Iris pigment epithelial cell (primary cell): ENCODE data around the gene CRTAC1.

Source experiments
- DNase-seq: peaks from one replicate; pipeline ENCODE4 v3.0.0-alpha.2; 2011; ENCODE audit warnings: low read depth

The CRTAC1 gene

DNA sequence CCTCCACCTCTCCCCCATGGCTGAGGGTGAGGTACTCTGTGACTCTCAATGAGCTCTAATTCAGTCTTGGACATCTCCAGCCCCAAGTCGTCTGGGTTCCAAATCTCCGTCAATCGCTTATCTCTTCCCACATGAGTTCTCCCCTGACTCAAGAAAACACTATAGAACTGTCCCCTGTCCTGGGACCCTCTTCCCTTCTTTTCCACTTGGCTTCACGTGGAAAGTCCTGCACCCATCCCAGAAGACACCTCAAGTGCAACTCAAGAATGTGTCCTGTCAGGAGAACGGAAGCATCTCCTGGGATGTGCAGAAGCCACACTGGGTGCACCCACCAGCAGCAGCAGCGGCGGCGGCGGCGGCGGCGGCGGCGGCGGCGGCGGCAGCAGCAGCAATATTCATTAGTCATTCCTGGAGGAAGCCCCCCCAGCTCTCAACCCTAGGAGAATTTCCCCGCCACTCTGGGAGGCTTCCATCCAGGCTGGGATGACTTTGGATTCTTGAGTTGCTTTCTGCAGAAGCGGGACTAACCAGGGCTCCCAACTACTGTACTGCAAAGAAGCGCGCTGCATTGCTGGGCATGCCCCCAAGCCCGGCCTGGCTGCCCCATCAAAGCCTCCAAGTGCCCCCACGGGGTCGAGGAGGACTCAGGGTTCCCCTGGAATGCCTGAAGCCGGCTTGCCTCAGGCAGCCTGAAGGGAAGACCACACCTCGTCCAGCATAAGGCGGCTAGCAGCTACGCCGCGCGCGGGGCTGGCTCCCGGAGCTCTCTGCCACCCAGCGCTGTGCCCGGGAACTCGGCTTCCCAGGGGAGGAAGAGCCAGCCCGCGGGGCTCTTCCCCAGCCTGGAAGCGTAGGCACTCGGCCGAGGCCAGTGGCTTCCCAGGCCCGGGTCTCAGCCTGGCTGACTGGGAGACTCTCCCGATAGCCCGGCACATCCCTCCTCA lies 1.0 kb downstream of the CRTAC1 start:
- no peak for DNase-seq

GRCh38 chr10:98028168-98028770 lies 2.2 kb downstream of the CRTAC1 start:
- DNase-seq, result peak; percentile 17

DNA sequence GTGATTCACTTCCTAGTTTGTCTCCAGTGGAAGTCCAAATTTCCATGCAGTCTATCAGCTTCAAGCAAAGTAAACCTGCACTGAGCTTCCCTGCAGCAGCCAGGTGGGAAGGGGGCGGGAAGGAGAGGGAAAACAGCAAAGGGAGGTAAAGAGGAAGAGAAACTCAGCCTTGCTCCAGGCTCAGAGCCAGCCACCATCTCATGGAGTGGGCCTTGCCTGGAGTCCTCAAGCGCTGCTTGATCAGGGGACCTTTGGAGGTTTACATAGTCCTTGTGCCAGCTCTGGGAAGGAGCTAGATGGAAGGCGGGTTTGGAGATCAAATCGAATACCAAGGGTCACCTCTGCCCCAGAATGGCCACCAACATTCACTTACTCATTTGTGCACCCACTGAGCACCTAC lies 7.4 kb downstream of the CRTAC1 start:
- DNase-seq, result no peak

DNA sequence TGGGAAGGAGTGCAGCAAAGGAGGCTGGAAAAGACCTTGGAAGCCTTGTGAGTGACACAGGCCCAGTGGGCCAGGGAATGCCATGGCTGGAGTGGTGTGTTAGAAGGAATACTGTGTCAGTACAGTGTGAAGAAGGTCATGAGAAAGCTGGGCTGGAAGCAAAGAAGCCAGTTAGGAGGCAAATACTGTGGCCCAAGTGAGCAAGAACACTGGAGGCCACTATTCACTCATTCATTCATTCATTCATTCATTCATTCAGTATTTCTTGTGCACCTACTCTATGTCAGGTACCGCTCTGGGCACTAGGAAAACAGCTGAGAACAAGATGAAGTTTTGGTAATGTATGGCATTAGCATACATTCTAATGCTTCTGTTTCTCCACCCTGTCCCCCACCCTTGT lies 9.6 kb downstream of the CRTAC1 start:
- no peak for DNase-seq

- DNase-seq, result no peak
These were observed 10.2 kb downstream of the CRTAC1 start for GRCh38 chr10:98020254-98020653.

GRCh38 chr10:98019784-98020183 lies 10.6 kb downstream of the CRTAC1 start:
- no peak for DNase-seq

DNA sequence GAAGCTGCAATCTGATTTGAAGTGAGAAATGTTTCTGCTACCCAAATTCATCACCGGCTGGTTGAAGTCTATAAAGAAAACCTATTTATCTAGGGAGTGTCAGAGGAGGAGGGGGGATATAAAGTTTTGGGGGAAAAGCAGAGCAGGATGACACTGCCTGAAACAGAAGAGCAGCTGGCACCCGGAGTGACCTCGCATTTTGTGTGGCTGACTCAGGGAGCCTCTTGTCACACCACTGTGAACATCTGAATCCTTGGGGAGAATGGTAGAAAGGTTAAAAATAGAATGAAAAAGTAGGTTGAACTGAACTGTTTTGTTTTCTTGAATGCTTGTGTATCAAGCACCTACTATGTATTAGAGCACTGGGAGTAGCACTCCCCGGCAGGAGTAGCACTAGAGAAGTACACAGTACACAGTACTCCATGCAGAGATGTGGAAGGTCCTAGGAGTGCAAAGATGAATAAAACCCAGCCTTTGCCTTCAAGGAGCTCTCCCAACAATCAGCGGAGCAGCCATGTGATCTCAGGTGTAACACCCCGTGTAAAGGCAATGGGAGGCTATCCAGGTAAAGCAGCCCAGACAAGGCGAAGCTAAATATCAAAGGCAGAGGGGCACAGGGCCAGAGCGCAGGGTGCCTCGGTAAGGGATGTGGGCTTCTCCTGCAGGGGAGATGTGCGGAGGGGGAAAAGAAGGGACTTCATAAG lies 13.5 kb downstream of the CRTAC1 start:
- DNase-seq, result no peak

DNA sequence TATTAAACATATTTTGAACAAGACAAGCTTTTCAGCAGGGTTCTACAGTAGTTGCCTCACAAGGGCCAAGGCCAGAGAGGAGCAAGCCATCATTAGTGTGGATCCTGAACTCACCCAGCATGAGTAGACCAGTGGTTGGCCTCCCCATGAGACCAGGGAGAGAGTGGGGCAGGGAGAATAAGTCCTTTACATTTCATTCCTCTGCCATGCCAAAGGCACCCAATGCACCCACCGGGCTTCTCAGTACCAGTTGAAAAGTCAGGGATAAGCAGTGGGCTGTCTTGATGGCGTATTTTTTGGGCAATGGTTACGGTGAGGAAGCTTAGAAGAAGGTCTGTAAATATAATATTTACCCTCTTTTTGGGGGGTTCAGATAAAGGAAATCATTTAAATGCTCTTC lies 16.6 kb downstream of the CRTAC1 start:
- no peak for DNase-seq

DNA sequence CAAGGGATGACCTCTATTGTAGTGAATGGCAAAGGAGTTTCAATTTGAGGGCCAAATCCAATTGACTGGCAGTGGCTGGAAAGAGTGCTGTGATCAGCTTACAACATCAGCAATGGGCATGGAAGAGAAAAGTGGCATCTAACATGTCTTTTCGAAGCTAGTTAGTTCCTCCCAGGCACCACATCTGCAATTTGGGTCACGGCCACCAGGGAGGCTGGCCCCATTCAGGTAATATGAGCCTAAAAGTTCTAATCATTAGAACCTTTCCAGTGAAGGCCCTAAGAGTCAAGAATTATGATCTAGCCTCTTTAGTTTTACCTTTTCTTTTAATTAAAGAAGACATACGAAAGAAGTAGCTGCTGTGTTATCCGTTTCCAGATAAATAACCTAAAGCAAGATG lies 17.3 kb downstream of the CRTAC1 start:
- DNase-seq, result no peak

DNA sequence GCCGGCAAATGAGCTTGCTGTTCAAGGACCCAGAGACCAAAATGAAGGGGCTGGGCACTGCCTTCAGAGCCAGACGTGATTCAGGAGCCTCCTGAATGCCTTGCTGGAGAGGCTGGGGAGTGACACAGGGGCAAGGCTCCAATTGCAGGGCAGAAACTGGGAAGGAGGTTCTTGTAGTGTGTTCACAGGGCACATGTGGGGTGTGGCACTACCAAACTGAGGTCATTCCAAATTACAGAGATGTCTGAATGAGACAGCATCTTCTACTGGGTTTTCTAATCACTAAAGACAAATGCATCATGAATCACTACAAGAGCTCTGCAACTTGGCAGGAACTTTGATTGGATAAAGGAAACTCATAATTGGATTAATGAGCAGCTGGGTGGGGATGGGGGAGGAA lies 17.8 kb downstream of the CRTAC1 start:
- no peak for DNase-seq

GRCh38 chr10:98010939-98011685 lies 19.3 kb downstream of the CRTAC1 start:
- DNase-seq, result no peak

DNA sequence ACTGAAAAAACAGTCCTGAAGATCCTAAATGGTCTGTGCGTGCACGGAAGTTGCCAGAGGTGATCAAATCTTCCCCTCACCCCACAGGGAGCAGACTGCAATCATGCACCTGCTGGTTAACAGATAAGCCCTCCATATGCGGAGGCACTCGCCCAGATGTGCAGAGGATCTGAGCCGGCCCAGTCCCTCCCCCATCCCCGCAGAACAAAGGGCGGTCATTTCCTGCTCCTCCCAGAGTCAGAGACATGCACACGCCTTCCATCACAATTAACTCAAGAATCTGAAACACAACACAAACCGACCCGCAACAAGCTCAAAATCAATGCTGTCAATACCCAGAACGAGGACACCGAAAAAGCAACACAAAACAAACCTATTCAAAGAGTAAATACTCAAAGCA lies 24.2 kb downstream of the CRTAC1 start:
- DNase-seq, result no peak

DNA sequence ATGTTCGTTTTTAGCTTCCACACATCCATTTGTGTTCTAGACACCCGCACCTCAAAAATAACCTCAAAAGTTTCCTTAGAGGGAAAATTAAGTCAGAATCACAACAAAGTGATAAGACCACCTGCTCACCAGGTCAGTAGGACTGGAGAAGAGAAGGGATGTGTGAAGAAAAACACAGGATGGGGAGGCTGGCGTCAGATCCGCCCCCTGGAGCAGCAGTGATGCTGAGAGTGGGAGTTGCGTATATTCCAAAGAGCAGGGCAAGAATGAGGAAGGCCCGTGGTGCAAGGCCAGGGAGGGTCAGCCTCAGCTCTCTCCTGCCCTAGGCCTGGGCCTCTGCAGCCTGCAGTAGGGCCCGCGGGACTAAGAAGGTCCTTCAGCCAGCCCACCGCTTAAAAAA lies 28.7 kb downstream of the CRTAC1 start:
- DNase-seq, result no peak

DNA sequence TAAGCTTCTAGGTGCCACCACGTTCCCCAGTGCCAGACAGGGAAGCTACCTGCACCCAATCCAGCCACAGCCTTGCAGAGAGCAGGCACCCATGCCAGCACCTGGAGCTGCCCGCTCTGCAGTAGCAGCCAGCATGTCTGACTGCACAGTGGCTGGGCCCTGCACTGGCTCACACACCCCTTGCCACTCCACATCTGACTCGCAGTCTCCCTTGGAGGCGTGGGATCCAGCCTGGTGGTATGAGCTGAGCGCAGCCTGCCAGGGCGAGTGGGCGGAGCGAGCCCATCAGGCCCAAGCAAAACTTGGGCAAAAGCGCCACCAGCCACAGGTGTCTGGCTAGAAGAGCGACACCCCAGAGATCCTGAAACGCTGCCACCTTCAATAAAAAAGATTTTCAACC lies 30.1 kb downstream of the CRTAC1 start:
- DNase-seq, result no peak

GRCh38 chr10:97999923-98000248 lies 30.5 kb downstream of the CRTAC1 start:
- DNase-seq, result no peak

DNA sequence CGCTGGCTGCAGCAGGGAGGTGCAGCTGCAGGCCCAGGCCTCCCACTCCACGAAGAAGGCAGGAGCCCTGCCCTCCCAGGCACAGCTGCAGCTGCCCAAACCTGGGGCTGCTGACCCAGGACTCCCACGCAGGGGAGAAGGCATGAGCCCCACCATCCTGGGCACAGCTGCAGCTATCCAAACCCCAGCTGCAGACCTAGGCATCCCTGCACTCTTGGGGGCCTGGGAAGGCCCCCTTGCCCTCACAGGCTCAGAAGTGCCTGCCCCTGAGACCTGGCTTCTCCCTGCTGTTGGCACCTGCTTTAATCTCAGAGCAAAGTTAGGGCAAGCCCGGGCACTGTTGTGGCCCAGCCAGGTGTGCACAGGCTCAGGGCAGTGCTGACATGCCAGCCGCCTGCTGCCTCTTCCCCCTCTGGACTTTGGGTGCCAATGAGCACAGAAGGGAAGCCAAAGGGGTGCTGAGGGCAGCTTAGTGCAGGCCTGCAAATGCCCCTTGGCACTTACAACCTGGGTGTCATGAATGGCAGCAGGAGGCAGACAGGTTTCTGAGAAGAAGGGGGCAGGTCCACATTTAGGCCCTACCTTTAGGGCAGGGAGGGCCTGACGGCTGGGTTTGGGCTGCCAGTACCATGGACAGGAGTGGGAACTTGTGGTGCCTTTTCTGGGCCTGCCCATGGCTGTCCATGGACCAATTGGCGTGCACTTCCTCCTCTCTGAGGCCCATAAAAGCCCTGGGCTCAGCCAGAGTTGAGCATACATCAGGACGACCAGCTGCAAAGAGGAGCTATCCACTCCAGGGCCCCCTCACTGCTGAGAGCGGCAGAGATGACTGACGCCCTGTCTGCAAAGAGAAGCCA lies 31.1 kb downstream of the CRTAC1 start:
- no peak for DNase-seq

DNA sequence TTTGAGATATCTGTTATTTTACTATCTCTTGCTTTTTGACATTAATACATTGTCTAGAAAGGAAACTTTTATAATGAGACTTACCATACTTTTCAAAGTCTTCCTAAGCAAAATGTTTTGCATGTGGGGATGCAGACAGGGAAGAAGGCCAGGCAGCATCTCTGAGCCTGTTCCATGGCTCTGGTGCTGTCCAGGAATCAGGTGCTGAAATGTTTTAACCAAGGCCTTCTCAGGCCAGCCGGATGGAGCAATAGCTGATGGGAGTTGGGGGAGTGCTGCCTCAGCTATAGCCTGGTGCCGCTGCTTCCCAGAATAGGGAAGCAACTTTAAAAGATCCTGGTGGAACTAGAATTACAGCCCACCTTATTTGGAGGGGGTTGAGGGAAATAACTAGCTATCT lies 38.5 kb downstream of the CRTAC1 start:
- peak; percentile 29 for DNase-seq

DNA sequence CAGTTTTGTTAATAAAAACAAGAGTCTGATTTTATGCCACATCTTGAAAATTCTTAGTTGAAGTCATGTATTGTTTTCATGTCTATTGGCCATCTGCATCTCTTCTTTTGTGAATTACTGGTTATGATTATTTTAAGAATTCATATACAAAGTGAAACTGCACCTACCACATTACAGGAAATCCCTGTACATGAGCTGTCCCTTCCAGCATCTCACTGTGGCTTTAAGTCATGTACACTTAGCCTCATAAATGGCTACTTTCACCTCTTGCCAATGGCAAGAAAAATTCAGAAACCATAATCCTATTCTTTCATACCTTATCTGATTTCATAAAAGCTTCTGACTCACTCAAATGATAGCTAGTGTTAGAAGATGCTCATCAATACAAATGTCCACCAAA lies 48.6 kb downstream of the CRTAC1 start:
- no peak for DNase-seq

DNA sequence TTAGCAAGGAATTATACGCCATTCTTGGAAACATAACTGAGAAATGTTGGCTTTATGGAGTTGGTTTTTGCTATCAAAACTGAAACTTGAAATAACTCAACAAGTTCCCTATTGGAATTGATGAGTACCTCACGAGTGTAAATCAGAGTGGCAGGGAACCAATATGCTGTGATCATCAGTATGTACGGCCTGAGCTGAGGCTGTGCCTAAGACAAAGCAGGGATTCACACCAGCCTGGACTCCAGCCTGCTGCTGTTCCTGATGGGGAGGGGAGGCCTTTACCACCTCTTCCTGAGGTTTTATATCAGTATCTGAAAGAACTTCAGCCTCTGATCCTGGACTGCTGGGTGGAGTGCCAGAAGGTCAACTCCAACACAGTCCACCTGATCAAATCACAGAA lies 52.7 kb downstream of the CRTAC1 start:
- DNase-seq, result no peak

DNA sequence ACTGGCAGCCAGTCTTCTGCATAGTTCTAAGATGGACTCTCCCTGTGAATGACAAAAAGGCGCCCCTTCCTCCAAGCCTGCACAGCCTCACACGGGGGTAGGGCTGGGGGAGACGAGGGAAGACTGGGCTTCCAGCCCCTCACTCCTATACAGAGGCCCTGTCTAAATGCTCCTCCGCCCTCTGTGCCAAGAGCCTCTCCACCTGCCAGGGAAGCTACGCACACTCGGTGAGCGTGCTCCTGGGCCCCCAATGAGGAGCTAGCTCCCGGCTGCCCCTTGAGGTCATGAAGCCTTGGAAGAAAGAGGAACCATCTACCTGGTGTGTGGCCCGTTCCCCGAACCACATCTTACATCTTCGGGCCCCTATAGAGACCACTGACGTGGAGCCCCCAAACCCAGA lies 54.8 kb downstream of the CRTAC1 start:
- no peak for DNase-seq
